Adrenal gland (tissue), 5 donors: Measurements from ENCODE around the gene MMP24.

Source experiments
- POLR2A ChIP-seq, 2 donors: fragments of 450-650 bp; IDR thresholded peaks; one replicate each; pipeline ENCODE4 v1.6.1; 2017; ENCODE audit warnings: antibody characterized with exemption in 2 of 2, mild to moderate bottlenecking in 2 of 2, moderate library complexity in 1 of 2
- TF ChIP-seq, protein P1 (sequence below), 6 experiments: fragments of 450-650 bp in 4 of 6; fragments of 200-600 bp in 2 of 6; sonication (generic) in 1 of 6; IDR thresholded peaks; 1 replicate in 5 of 6; 2 replicates in 1 of 6; pipeline versions ENCODE4 v1.5.1 to v1.8.0; 2016 to 2021; ENCODE audit warnings: antibody characterized with exemption in 6 of 6, mild to moderate bottlenecking in 2 of 6, moderate library complexity in 1 of 6
- donor health status: DM: no; HTN: no; CAD: no.

- TF ChIP-seq, protein P1, sequence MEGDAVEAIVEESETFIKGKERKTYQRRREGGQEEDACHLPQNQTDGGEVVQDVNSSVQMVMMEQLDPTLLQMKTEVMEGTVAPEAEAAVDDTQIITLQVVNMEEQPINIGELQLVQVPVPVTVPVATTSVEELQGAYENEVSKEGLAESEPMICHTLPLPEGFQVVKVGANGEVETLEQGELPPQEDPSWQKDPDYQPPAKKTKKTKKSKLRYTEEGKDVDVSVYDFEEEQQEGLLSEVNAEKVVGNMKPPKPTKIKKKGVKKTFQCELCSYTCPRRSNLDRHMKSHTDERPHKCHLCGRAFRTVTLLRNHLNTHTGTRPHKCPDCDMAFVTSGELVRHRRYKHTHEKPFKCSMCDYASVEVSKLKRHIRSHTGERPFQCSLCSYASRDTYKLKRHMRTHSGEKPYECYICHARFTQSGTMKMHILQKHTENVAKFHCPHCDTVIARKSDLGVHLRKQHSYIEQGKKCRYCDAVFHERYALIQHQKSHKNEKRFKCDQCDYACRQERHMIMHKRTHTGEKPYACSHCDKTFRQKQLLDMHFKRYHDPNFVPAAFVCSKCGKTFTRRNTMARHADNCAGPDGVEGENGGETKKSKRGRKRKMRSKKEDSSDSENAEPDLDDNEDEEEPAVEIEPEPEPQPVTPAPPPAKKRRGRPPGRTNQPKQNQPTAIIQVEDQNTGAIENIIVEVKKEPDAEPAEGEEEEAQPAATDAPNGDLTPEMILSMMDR (IDR thresholded peaks at IDR 0.05) = no peak
- no peak for TF ChIP-seq POLR2A (IDR thresholded peaks at IDR 0.05)
These were observed 49.9 kb downstream of the MMP24 start for GRCh38 chr20:35276408-35276807.
